ENCODE results near the gene CEND1.

CEND1 gene

GRCh38 chr11:791658-792534, 2.0 kb upstream of the CEND1 start:
- H3K9ac ChIP-seq (ENCODE audit: low read length), result no peak overlapping the region
- H3K4me3 ChIP-seq (ENCODE audit: low read length), result no peak overlapping the region
- peaks cover 11% of the 10 kb centered on the region; the same call in 1 of the 2 replicates for H4K20me1 ChIP-seq (ENCODE audit: insufficient read depth, low read length)
- no peak overlapping the region for H3K27ac ChIP-seq (ENCODE audit: low read length)
- peaks cover 25% of the 10 kb centered on the region for H3K79me2 ChIP-seq (ENCODE audit: low read length)
- H3K4me1 ChIP-seq (ENCODE audit: low read length), result peaks cover 16% of the 10 kb centered on the region
- H3K36me3 ChIP-seq (replicated peaks; ENCODE audit: low read depth, low read length), result peaks cover 3% of the 10 kb centered on the region
- no peaks in the 10 kb centered on the region for H3K27me3 ChIP-seq (ENCODE audit: low read depth, low read length)
- H2AFZ ChIP-seq (ENCODE audit: low read depth, low read length), result no peak overlapping the region
- no peak overlapping the region for H3K4me2 ChIP-seq (ENCODE audit: low read length)
- H3K9me3 ChIP-seq (ENCODE audit: insufficient read depth, low read length), result no peaks in the 10 kb centered on the region
- TF ChIP-seq EZH2phosphoT487 (IDR thresholded peaks at IDR 0.05; ENCODE audit: low read depth), result no peak
- TF ChIP-seq CTCF (IDR thresholded peaks at IDR 0.05; ENCODE audit: low read depth, low read length), result no peak

- Histone ChIP-seq H3K9me3 (ENCODE audit: insufficient read depth, low read length) (no peaks in the 10 kb centered on the region), H3K9ac (ENCODE audit: low read length) (no peak overlapping the region), H2AFZ (ENCODE audit: low read depth, low read length) (no peak overlapping the region), H3K27me3 (ENCODE audit: low read depth, low read length) (no peaks in the 10 kb centered on the region), H3K4me1 (ENCODE audit: low read length) (peaks cover 10% of the 10 kb centered on the region), H3K79me2 (ENCODE audit: low read length) (peaks cover 17% of the 10 kb centered on the region), H3K4me2 (ENCODE audit: low read length) (no peak overlapping the region), H3K36me3 (replicated peaks; ENCODE audit: low read depth, low read length) (peaks cover 3% of the 10 kb centered on the region), H3K27ac (ENCODE audit: low read length) (no peak overlapping the region), H3K4me3 (ENCODE audit: low read length) (no peak overlapping the region), H4K20me1 (ENCODE audit: insufficient read depth, low read length) (peaks cover 7% of the 10 kb centered on the region; the same call in 1 of the 2 replicates)
- TF ChIP-seq CTCF (IDR thresholded peaks at IDR 0.05; ENCODE audit: low read depth, low read length) (no peak), EZH2phosphoT487 (IDR thresholded peaks at IDR 0.05; ENCODE audit: low read depth) (no peak)
Observed at GRCh38 chr11:790721-791564, 1.1 kb upstream of the CEND1 start.

GRCh38 chr11:788953-789940, 643 bp downstream of the CEND1 start:
- Histone ChIP-seq H4K20me1 (ENCODE audit: insufficient read depth, low read length) (peaks cover 7% of the 10 kb centered on the region; the same call in 1 of the 2 replicates), H3K4me3 (ENCODE audit: low read length) (no peak overlapping the region), H3K4me1 (ENCODE audit: low read length) (peaks cover 4% of the 10 kb centered on the region; the same call in 1 of the 2 replicates), H3K79me2 (ENCODE audit: low read length) (0 out of 2 replicates have a peak, but pooled peaks cover under 1% of the 10 kb centered on the region), H3K27me3 (ENCODE audit: low read depth, low read length) (no peaks in the 10 kb centered on the region), H3K4me2 (ENCODE audit: low read length) (peak overlapping the region; percentile 23; the same call in 1 of the 2 replicates), H3K9ac (ENCODE audit: low read length) (no peak overlapping the region), H3K9me3 (ENCODE audit: insufficient read depth, low read length) (no peaks in the 10 kb centered on the region), H2AFZ (ENCODE audit: low read depth, low read length) (no peak overlapping the region), H3K36me3 (replicated peaks; ENCODE audit: low read depth, low read length) (peaks cover 3% of the 10 kb centered on the region), H3K27ac (ENCODE audit: low read length) (no peak overlapping the region)
- TF ChIP-seq EZH2phosphoT487 (IDR thresholded peaks at IDR 0.05; ENCODE audit: low read depth) (no peak), CTCF (IDR thresholded peaks at IDR 0.05; ENCODE audit: low read depth, low read length) (no peak)
